ENCODE data around the gene PKP4. TPM values are rescaled to one million over a fixed set of nuclear protein-coding genes. Genes with fewer than 3 reads are reported as not detected.

PKP4 gene
- total RNA-seq, 2 experiments from 2014 or later = 68.7 to 73.2 TPM

GRCh38 chr2:158533009-158533408 is 76.3 kb downstream of the PKP4 start:
- intact Hi-C loops (cut with micrococcal nuclease; ENCODE audit: unreplicated experiment) = no loop called here
- ChIA-PET POLR2A (interaction anchor here (1.3 kb wide), 1 partner anchor 74 kb away, joined by 3 read pairs; no protein-coding TSS in a partner anchor), CTCF (ENCODE audit: unreplicated experiment) (no interaction called here)
- Histone ChIP-seq H3K79me2 (ENCODE audit: insufficient read depth, low read depth, low read length) (no peaks in the 10 kb centered on the region), H3K4me1 (ENCODE audit: insufficient read depth, low read length, poor library complexity, severe bottlenecking) (no peaks in the 10 kb centered on the region), H3K27ac (ENCODE audit: low read depth, low read length, poor library complexity, severe bottlenecking) (no peak overlapping the region), H2AFZ (ENCODE audit: low read length) (no peak overlapping the region), H4K20me1 (ENCODE audit: insufficient read depth, low read length) (no peaks in the 10 kb centered on the region), H3K9me3 (ENCODE audit: low read length) (no peaks in the 10 kb centered on the region), H3K4me2 (ENCODE audit: low read length) (no peak overlapping the region), H3K9me2 (ENCODE audit: insufficient read depth, low read length) (no peaks in the 10 kb centered on the region), H3K4me3 (ENCODE audit: low read depth, low read length, poor library complexity, severe bottlenecking) (no peak overlapping the region), H3K36me3 (ENCODE audit: insufficient read depth, low read length) (no peaks in the 10 kb centered on the region)
- no peak for TF ChIP-seq CTCF (conservative IDR thresholded peaks at IDR 0.05; ENCODE audit: low read length)
- no peak for TF ChIP-seq EZH2phosphoT487 (IDR thresholded peaks at IDR 0.05; ENCODE audit: borderline replicate concordance, low read depth, low read length)
- no TSS peak for BruUV-seq (replicated peaks)
- no peak for DNase-seq (ENCODE audit: low spot score)

GRCh38 chr2:158539176-158540005 is 82.6 kb downstream of the PKP4 start:
- intact Hi-C loops (cut with micrococcal nuclease; ENCODE audit: unreplicated experiment) = no loop called here
- no peaks in the 10 kb centered on the region for H3K36me3 ChIP-seq (ENCODE audit: insufficient read depth, low read length)
- H3K79me2 ChIP-seq (ENCODE audit: insufficient read depth, low read depth, low read length) = no peaks in the 10 kb centered on the region
- no peaks in the 10 kb centered on the region for H3K4me1 ChIP-seq (ENCODE audit: insufficient read depth, low read length, poor library complexity, severe bottlenecking)
- no peaks in the 10 kb centered on the region for H3K9me2 ChIP-seq (ENCODE audit: insufficient read depth, low read length)
- POLR2A ChIA-PET = interaction anchor here (0.6 to 1.7 kb wide), 5 partner anchors 10 to 207 kb away, joined by 3 to 5 read pairs (median 4); no protein-coding TSS in a partner anchor
- H3K4me3 ChIP-seq (ENCODE audit: low read depth, low read length, poor library complexity, severe bottlenecking) = no peak overlapping the region
- H3K27ac ChIP-seq (ENCODE audit: low read depth, low read length, poor library complexity, severe bottlenecking) = no peak overlapping the region
- no peak overlapping the region for H3K4me2 ChIP-seq (ENCODE audit: low read length)
- no TSS peak for BruUV-seq (replicated peaks)
- no peaks in the 10 kb centered on the region for H4K20me1 ChIP-seq (ENCODE audit: insufficient read depth, low read length)
- H2AFZ ChIP-seq (ENCODE audit: low read length) = no peak overlapping the region
- CTCF ChIA-PET (ENCODE audit: unreplicated experiment) = no interaction called here
- DNase-seq (ENCODE audit: low spot score) = no peak
- H3K9me3 ChIP-seq (ENCODE audit: low read length) = no peaks in the 10 kb centered on the region
- TF ChIP-seq EZH2phosphoT487 (IDR thresholded peaks at IDR 0.05; ENCODE audit: borderline replicate concordance, low read depth, low read length) (no peak), CTCF (conservative IDR thresholded peaks at IDR 0.05; ENCODE audit: low read length) (no peak)

- Histone ChIP-seq H3K9me3 (ENCODE audit: low read length) (no peaks in the 10 kb centered on the region), H3K9me2 (ENCODE audit: insufficient read depth, low read length) (no peaks in the 10 kb centered on the region), H4K20me1 (ENCODE audit: insufficient read depth, low read length) (no peaks in the 10 kb centered on the region), H3K27ac (ENCODE audit: low read depth, low read length, poor library complexity, severe bottlenecking) (no peak overlapping the region), H3K4me1 (ENCODE audit: insufficient read depth, low read length, poor library complexity, severe bottlenecking) (no peaks in the 10 kb centered on the region), H2AFZ (ENCODE audit: low read length) (no peak overlapping the region), H3K79me2 (ENCODE audit: insufficient read depth, low read depth, low read length) (no peaks in the 10 kb centered on the region), H3K4me2 (ENCODE audit: low read length) (no peak overlapping the region), H3K4me3 (ENCODE audit: low read depth, low read length, poor library complexity, severe bottlenecking) (no peak overlapping the region), H3K36me3 (ENCODE audit: insufficient read depth, low read length) (no peaks in the 10 kb centered on the region)
- no TSS peak for BruUV-seq (replicated peaks)
- TF ChIP-seq EZH2phosphoT487 (IDR thresholded peaks at IDR 0.05; ENCODE audit: borderline replicate concordance, low read depth, low read length) (no peak), CTCF (conservative IDR thresholded peaks at IDR 0.05; ENCODE audit: low read length) (no peak)
- no peak for DNase-seq (ENCODE audit: low spot score)
- ChIA-PET CTCF (ENCODE audit: unreplicated experiment) (no interaction called here), POLR2A (interaction anchor here (1.0 kb wide), 1 partner anchor 8 kb away, joined by 3 read pairs; no protein-coding TSS in a partner anchor)
- intact Hi-C loops (cut with micrococcal nuclease; ENCODE audit: unreplicated experiment) = no loop called here
Observed at GRCh38 chr2:158542577-158542976, 85.8 kb downstream of the PKP4 start.

Data from OCI-LY7 (cell line).